Caco-2 (cell line): ENCODE data around the gene ITPRIP. TPM values are rescaled to one million over a fixed set of nuclear protein-coding genes. Genes with fewer than 3 reads are reported as not detected.

ENCODE experiments used
- BruUV-seq: library from RNA; stranded (reverse); fragments of 400-500 nt; replicated peaks from 2 replicates; lab custom pipeline; 2021; lab: Mats Ljungman, UMichigan
- CTCF ChIA-PET: fragments of 300-600 bp; sonication (Branson Sonifier 250); formaldehyde crosslinking; loops from one replicate; lab custom pipeline; 2022; ENCODE audit warnings: antibody characterized with exemption; lab: Charles Lee
- POLR2A ChIA-PET: fragments of 300-600 bp; sonication (Branson Sonifier 250); formaldehyde crosslinking; loops from one replicate; lab custom pipeline; 2022; ENCODE audit warnings: antibody characterized with exemption; lab: Charles Lee
- DNase-seq, 2 experiments: peaks; one replicate each; pipeline versions ENCODE4 v3.0.0 to v3.0.0-alpha.2; 2020 to 2022
- H3K27me3 ChIP-seq: replicated peaks from 2 replicates; pipeline ENCODE4 v1.6.0; 2011; ENCODE audit warnings: low read length; ENCODE audit not compliant: control insufficient read depth, insufficient read depth
- H3K36me3 ChIP-seq: 2 replicates; pipeline ENCODE4 v1.5.1; 2011; ENCODE audit warnings: low read length; ENCODE audit not compliant: control insufficient read depth, insufficient read depth
- H3K4me1 ChIP-seq: fragments of 250-450 bp; sonication (Bioruptor Pico); 2 replicates; pipeline ENCODE4 v1.5.1; 2020; ENCODE audit warnings: mild to moderate bottlenecking
- H3K4me3 ChIP-seq: 2 replicates; pipeline ENCODE4 v1.5.1; 2011; ENCODE audit warnings: low read depth, mild to moderate bottlenecking, control low read depth, low read length
- H3K9me3 ChIP-seq: fragments of 250-450 bp; sonication (Bioruptor Pico); 2 replicates; pipeline ENCODE4 v1.5.1; 2020; ENCODE audit warnings: mild to moderate bottlenecking, moderate library complexity
- H3K27ac Mint-ChIP-seq: one replicate; pipeline ENCODE4 v1.8.0; 2022; ENCODE audit warnings: mixed read lengths; ENCODE audit not compliant: unreplicated experiment
- H3K27me3 Mint-ChIP-seq: one replicate; pipeline ENCODE4 v1.8.0; 2022; ENCODE audit warnings: mixed read lengths; ENCODE audit not compliant: insufficient read depth, unreplicated experiment
- H3K36me3 Mint-ChIP-seq: one replicate; pipeline ENCODE4 v1.8.0; 2022; ENCODE audit warnings: mild to moderate bottlenecking, mixed read lengths; ENCODE audit not compliant: insufficient read depth, unreplicated experiment
- H3K4me1 Mint-ChIP-seq: one replicate; pipeline ENCODE4 v1.8.0; 2022; ENCODE audit warnings: low read depth, mixed read lengths; ENCODE audit not compliant: unreplicated experiment
- H3K4me3 Mint-ChIP-seq: one replicate; pipeline ENCODE4 v1.8.0; 2022; ENCODE audit warnings: mild to moderate bottlenecking, moderate library complexity, mixed read lengths; ENCODE audit not compliant: unreplicated experiment
- H3K9me3 Mint-ChIP-seq: one replicate; pipeline ENCODE4 v1.8.0; 2022; ENCODE audit warnings: mixed read lengths; ENCODE audit not compliant: unreplicated experiment
- intact Hi-C: fragments of 100-400 bp; cut with micrococcal nuclease; formaldehyde crosslinking; loops from one replicate; pipeline ENCODE4 v1.10.0; 2022; ENCODE audit not compliant: unreplicated experiment
- total RNA-seq: library from RNA; stranded (reverse); gene quantifications from 2 replicates; pipeline ENCODE4 v1.2.3, GENCODE V29; 2022
- TF ChIP-seq, protein P1 (sequence below), 2 experiments: fragments of 200-600 bp in 1 of 2; IDR thresholded peaks; 1 replicate in 1 of 2; 2 replicates in 1 of 2; pipeline versions ENCODE4 v1.5.1 to v1.8.0; 2011 to 2022; ENCODE audit warnings: antibody characterized with exemption in 1 of 2, control low read depth in 1 of 2, inconsistent platforms in 1 of 2, low read depth in 1 of 2, low read length in 1 of 2, mild to moderate bottlenecking in 1 of 2, moderate library complexity in 1 of 2; ENCODE audit not compliant: insufficient read depth in 1 of 2, severe bottlenecking in 1 of 2, unreplicated experiment in 1 of 2

ITPRIP gene
- total RNA-seq, 1 experiment from 2014 or later: 3.1 TPM

DNA sequence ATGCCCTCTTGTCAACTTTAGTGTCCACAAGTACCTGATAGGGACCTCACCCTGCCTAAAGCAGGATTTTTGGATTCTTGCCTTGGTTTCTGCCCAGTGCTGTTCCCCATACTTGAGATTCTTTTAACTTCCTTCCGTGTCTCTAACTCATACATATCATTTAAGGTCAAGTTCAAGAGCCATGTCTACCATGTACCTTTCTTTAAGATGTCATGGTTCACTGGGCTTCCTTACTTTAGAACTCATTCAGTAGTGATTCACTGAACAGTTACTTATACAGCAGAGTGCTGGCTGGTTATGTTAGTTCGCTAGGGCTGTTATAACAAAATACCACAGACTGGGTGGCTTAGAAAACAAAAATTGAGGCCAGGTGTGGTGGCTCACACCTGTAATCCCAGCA is 10.3 kb upstream of the ITPRIP start:
- Mint-ChIP-seq H3K27me3 (peaks cover 9% of the 10 kb centered on the region), H3K4me3 (no peak overlapping the region), H3K36me3 (no peaks in the 10 kb centered on the region), H3K9me3 (no peaks in the 10 kb centered on the region), H3K4me1 (no peaks in the 10 kb centered on the region), H3K27ac (no peak overlapping the region)
- BruUV-seq: no TSS peak
- CTCF ChIA-PET: no interaction called here
- Histone ChIP-seq H3K4me1 (peaks cover 7% of the 10 kb centered on the region; the same call in 1 of the 2 replicates), H3K9me3 (no peaks in the 10 kb centered on the region), H3K4me3 (no peak overlapping the region), H3K27me3 (no peaks in the 10 kb centered on the region), H3K36me3 (no peaks in the 10 kb centered on the region)
- TF ChIP-seq, protein P1, sequence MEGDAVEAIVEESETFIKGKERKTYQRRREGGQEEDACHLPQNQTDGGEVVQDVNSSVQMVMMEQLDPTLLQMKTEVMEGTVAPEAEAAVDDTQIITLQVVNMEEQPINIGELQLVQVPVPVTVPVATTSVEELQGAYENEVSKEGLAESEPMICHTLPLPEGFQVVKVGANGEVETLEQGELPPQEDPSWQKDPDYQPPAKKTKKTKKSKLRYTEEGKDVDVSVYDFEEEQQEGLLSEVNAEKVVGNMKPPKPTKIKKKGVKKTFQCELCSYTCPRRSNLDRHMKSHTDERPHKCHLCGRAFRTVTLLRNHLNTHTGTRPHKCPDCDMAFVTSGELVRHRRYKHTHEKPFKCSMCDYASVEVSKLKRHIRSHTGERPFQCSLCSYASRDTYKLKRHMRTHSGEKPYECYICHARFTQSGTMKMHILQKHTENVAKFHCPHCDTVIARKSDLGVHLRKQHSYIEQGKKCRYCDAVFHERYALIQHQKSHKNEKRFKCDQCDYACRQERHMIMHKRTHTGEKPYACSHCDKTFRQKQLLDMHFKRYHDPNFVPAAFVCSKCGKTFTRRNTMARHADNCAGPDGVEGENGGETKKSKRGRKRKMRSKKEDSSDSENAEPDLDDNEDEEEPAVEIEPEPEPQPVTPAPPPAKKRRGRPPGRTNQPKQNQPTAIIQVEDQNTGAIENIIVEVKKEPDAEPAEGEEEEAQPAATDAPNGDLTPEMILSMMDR (IDR thresholded peaks at IDR 0.05; ENCODE audit: insufficient read depth in 1 of 2, low read depth in 1 of 2, low read length in 1 of 2, severe bottlenecking in 1 of 2, unreplicated experiment in 1 of 2): no peak
- POLR2A ChIA-PET: no interaction called here
- intact Hi-C loops: no loop called here
- DNase-seq: no peak

DNA sequence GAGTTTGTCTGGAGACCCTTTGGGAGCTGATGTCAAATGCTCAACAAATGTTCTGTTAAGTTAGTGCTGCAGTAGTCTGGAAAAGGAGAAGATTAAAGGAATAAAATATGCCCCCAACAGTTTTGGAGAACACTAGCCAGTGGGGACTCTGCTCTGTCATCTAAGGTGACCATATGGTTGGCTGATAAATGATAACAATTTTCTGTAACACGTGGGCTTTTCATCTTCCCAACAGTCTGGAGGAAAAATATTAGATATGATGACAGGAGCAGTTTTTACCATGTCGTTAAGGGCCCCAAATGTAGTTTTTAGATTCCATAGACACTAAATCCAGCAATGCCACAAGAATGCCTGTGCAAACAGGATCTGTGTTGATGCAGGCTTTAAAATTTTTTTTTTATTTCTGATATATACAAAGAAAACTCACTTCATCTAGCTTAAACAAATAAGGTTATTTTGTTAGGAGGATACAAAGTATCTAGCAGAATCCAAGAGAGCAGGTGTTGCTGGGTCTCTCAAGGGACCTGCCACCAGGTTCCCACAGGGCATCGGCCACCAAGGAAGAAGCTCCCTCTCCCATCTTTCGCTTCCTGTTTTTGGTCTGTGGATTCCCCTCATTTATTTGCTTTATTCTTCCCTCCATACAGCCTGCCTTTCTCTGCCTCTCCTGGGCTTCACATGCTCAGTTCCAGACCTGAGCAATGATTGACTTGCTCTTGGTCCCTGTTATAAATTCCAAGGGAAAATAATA is 9.2 kb upstream of the ITPRIP start:
- Histone ChIP-seq H3K9me3 (no peaks in the 10 kb centered on the region), H3K27me3 (no peaks in the 10 kb centered on the region), H3K4me3 (no peak overlapping the region), H3K36me3 (no peaks in the 10 kb centered on the region), H3K4me1 (peaks cover 7% of the 10 kb centered on the region; the same call in 1 of the 2 replicates)
- Mint-ChIP-seq H3K27me3 (peaks cover 4% of the 10 kb centered on the region), H3K27ac (no peak overlapping the region), H3K36me3 (no peaks in the 10 kb centered on the region), H3K4me1 (no peaks in the 10 kb centered on the region), H3K9me3 (no peaks in the 10 kb centered on the region), H3K4me3 (no peak overlapping the region)
- ChIA-PET POLR2A (no interaction called here), CTCF (no interaction called here)
- TF ChIP-seq, protein P1 (IDR thresholded peaks at IDR 0.05; ENCODE audit: insufficient read depth in 1 of 2, low read depth in 1 of 2, low read length in 1 of 2, severe bottlenecking in 1 of 2, unreplicated experiment in 1 of 2): no peak
- BruUV-seq: no TSS peak
- intact Hi-C loops: no loop called here
- no peak for DNase-seq

DNA sequence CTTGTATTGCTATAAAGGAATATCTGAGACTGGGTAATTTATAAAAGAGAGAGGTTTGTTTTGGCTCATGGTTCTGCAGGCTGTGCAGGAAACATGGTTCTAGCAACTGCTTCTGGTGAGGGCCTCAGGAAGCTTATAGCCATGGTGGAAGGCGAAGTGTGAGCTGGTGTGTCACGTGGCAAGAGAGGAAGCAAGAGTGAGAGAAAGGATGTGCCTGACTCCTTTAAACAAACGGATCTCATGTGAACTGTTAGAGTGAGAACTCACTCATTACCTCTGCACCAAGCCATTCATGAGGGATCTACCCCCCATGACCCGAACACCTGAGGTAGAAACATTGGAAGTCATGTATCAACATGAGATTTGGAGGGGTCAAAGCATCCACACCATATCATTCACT is 7.7 kb upstream of the ITPRIP start:
- ChIA-PET CTCF (interaction anchor here (1.7 kb wide), 1 partner anchor 40 kb away, joined by 7 read pairs; no protein-coding TSS in a partner anchor), POLR2A (no interaction called here)

More for the DNA sequence above, 7.7 kb upstream of the ITPRIP start:
- no peak overlapping the region for H3K4me3 Mint-ChIP-seq
- intact Hi-C loops: no loop called here
- peaks cover 7% of the 10 kb centered on the region; the same call in 1 of the 2 replicates for H3K4me1 ChIP-seq
- no peak for DNase-seq
- TF ChIP-seq, protein P1 (IDR thresholded peaks at IDR 0.05; ENCODE audit: insufficient read depth in 1 of 2, low read depth in 1 of 2, low read length in 1 of 2, severe bottlenecking in 1 of 2, unreplicated experiment in 1 of 2): no peak
- H3K27me3 Mint-ChIP-seq: no peaks in the 10 kb centered on the region
- H3K9me3 ChIP-seq: no peaks in the 10 kb centered on the region
- H3K36me3 ChIP-seq: no peaks in the 10 kb centered on the region
- no peaks in the 10 kb centered on the region for H3K9me3 Mint-ChIP-seq
- H3K27ac Mint-ChIP-seq: no peak overlapping the region
- BruUV-seq: no TSS peak
- H3K4me3 ChIP-seq: no peak overlapping the region
- no peaks in the 10 kb centered on the region for H3K36me3 Mint-ChIP-seq
- no peaks in the 10 kb centered on the region for H3K27me3 ChIP-seq
- no peaks in the 10 kb centered on the region for H3K4me1 Mint-ChIP-seq
